DND-41 (cell line): ENCODE data around the gene AGRN.

ENCODE experiments used
- ATAC-seq: fragments of 200-7000 bp; cut with Tn5 transposase; 3 replicates; pipeline ENCODE4 v1.9.1; 2021; ENCODE audit warnings: low read depth; ENCODE audit not compliant: insufficient read depth
- DNase-seq: peaks from one replicate; pipeline ENCODE4 v3.0.0-alpha.2; 2020
- H2AFZ ChIP-seq: 2 replicates; pipeline ENCODE4 v1.6.0; 2012; ENCODE audit warnings: low read depth, low read length
- H3K27ac ChIP-seq: 2 replicates; pipeline ENCODE4 v1.5.1; 2012; ENCODE audit warnings: low read length, inconsistent platforms
- H3K27me3 ChIP-seq: fragments of 200-600 bp; sonication (generic); 2 replicates; pipeline ENCODE4 v1.6.0; 2012; ENCODE audit warnings: low read length, mild to moderate bottlenecking, inconsistent platforms; ENCODE audit not compliant: insufficient read depth, poor library complexity
- H3K36me3 ChIP-seq: 2 replicates; pipeline ENCODE4 v1.5.1; 2012; ENCODE audit warnings: low read length, inconsistent platforms; ENCODE audit not compliant: insufficient read depth
- H3K4me1 ChIP-seq: 2 replicates; pipeline ENCODE4 v1.5.1; 2012; ENCODE audit warnings: mild to moderate bottlenecking, low read length; ENCODE audit not compliant: insufficient read depth
- H3K4me2 ChIP-seq: 2 replicates; pipeline ENCODE4 v1.6.0; 2012; ENCODE audit warnings: mild to moderate bottlenecking, moderate library complexity, low read length, inconsistent platforms; ENCODE audit not compliant: insufficient read depth
- H3K4me3 ChIP-seq, 2 experiments: fragments of 200-600 bp in 1 of 2; shearing (Covaris generic) in 1 of 2; 2 replicates each; pipeline ENCODE4 v1.5.1; 2012 to 2016; ENCODE audit warnings: inconsistent platforms in 2 of 2, low read length in 2 of 2, mild to moderate bottlenecking in 2 of 2, low read depth in 1 of 2, moderate library complexity in 1 of 2
- H3K79me2 ChIP-seq: 2 replicates; pipeline ENCODE4 v1.6.0; 2012; ENCODE audit warnings: low read length, inconsistent platforms; ENCODE audit not compliant: insufficient read depth
- H3K9ac ChIP-seq: 2 replicates; pipeline ENCODE4 v1.6.0; 2012; ENCODE audit warnings: low read depth, mild to moderate bottlenecking, inconsistent platforms, low read length, moderate library complexity
- H3K9me3 ChIP-seq: 2 replicates; pipeline ENCODE4 v1.5.1; 2012; ENCODE audit warnings: low read length, moderate library complexity, mild to moderate bottlenecking, inconsistent platforms; ENCODE audit not compliant: insufficient read depth, severe bottlenecking
- H4K20me1 ChIP-seq: 2 replicates; pipeline ENCODE4 v1.6.0; 2012; ENCODE audit warnings: low read length; ENCODE audit not compliant: insufficient read depth
- CTCF ChIP-seq: IDR thresholded peaks from 2 replicates; pipeline ENCODE4 v1.5.1; 2012; ENCODE audit warnings: borderline replicate concordance, low read length, moderate library complexity, mild to moderate bottlenecking; ENCODE audit not compliant: poor library complexity, severe bottlenecking; ENCODE audit errors: extremely low read depth
- EZH2 ChIP-seq: IDR thresholded peaks from 3 replicates; pipeline ENCODE4 v1.6.1; 2012; ENCODE audit warnings: borderline replicate concordance, low read depth, mild to moderate bottlenecking, moderate library complexity, low read length, inconsistent platforms; ENCODE audit not compliant: severe bottlenecking

Gene AGRN

GRCh38 chr1:996851-997712 lies 22.8 kb upstream of the AGRN start:
- Histone ChIP-seq H3K9me3 (no peaks in the 10 kb centered on the region), H3K27ac (no peak overlapping the region), H3K9ac (no peak overlapping the region), H3K27me3 (peaks cover 30% of the 10 kb centered on the region), H4K20me1 (peaks cover 9% of the 10 kb centered on the region), H3K36me3 (no peaks in the 10 kb centered on the region), H3K4me1 (peaks cover 8% of the 10 kb centered on the region; the same call in 1 of the 2 replicates), H3K79me2 (no peaks in the 10 kb centered on the region), H3K4me2 (no peak overlapping the region), H3K4me3 (no peak overlapping the region), H2AFZ (no peak overlapping the region)
- TF ChIP-seq EZH2, result no peak
- TF ChIP-seq CTCF, result no peak
- DNase-seq (no peak), ATAC-seq (no peak)

GRCh38 chr1:997713-997992 lies 22.3 kb upstream of the AGRN start:
- no peak overlapping the region for H3K4me2 ChIP-seq
- no peak for TF ChIP-seq EZH2
- no peak for TF ChIP-seq CTCF
- peaks cover 32% of the 10 kb centered on the region for H3K27me3 ChIP-seq
- H3K9ac ChIP-seq, result no peak overlapping the region
- no peaks in the 10 kb centered on the region for H3K9me3 ChIP-seq
- ATAC-seq, result no peak
- no peaks in the 10 kb centered on the region for H3K79me2 ChIP-seq
- no peak overlapping the region for H3K4me3 ChIP-seq
- H3K27ac ChIP-seq, result no peak overlapping the region
- H3K36me3 ChIP-seq, result no peaks in the 10 kb centered on the region
- H4K20me1 ChIP-seq, result peaks cover 9% of the 10 kb centered on the region
- H2AFZ ChIP-seq, result no peak overlapping the region
- no peak for DNase-seq
- H3K4me1 ChIP-seq, result peaks cover 8% of the 10 kb centered on the region; the same call in 1 of the 2 replicates

- Histone ChIP-seq H2AFZ (no peak overlapping the region), H3K9ac (no peak overlapping the region), H3K27me3 (peaks cover 37% of the 10 kb centered on the region), H3K4me3 (no peak overlapping the region), H3K79me2 (no peaks in the 10 kb centered on the region), H3K4me2 (no peak overlapping the region), H4K20me1 (peaks cover 10% of the 10 kb centered on the region), H3K36me3 (no peaks in the 10 kb centered on the region), H3K4me1 (peaks cover 8% of the 10 kb centered on the region; the same call in 1 of the 2 replicates), H3K27ac (no peak overlapping the region), H3K9me3 (no peaks in the 10 kb centered on the region)
- TF ChIP-seq EZH2 (no peak), CTCF (no peak)
- no peak for DNase-seq
- ATAC-seq, result no peak
Measured at GRCh38 chr1:997993-998744, 21.8 kb upstream of the AGRN start.
